ENCODE results near the gene GNB4. TPM values are rescaled to one million over a fixed set of nuclear protein-coding genes. Genes with fewer than 3 reads are reported as not detected.

Gene GNB4
- total and polyA plus RNA-seq, 2 donors (not counting 3 experiments of a cell fraction or from before 2014, with no cell fraction given) = 30.3 to 62.6 TPM

- no TSS peak for BruUV-seq (replicated peaks)
- dilution Hi-C loops (cut with MboI; ENCODE audit: extremely low pct_ligation_motif_present, low sequenced_read_pairs) (no loop called here), intact Hi-C loops (cut with micrococcal nuclease) (loop anchor here (2.0 to 5.0 kb wide), 3 partner anchors 103 to 302 kb away; partner anchors contain the start of genes MFN1, PIK3CA and ZNF639)
- DNase-seq (ENCODE audit: low read depth, low spot score) (no peak), FAIRE-seq (no peak)
- peak overlapping the region; percentile 98 for H3K4me2 ChIP-seq (ENCODE audit: insufficient read depth, low read length)
- peaks cover 29% of the 10 kb centered on the region for H3K4me1 ChIP-seq (ENCODE audit: control insufficient read depth, extremely low read depth, insufficient read depth, low read length)
- peaks cover 0 to 3% of the 10 kb centered on the region in 2 experiments for H3K36me3 ChIP-seq (ENCODE audit: control insufficient read depth in 2 of 2, extremely low read depth in 1 of 2, insufficient read depth in 2 of 2, low read length in 2 of 2)
- CTCF ChIA-PET = interaction anchor here (1.9 to 2.5 kb wide), 2 partner anchors 10 to 12 kb away, joined by 7 to 8 read pairs; no protein-coding TSS in a partner anchor
- no peak overlapping the region for H2AFZ ChIP-seq (ENCODE audit: low read depth, low read length)
- no peaks in the 10 kb centered on the region for H3K9me1 ChIP-seq (replicated peaks; ENCODE audit: control insufficient read depth, extremely low read depth, insufficient read depth, low read length)
- no peaks in the 10 kb centered on the region for H3K27me3 ChIP-seq (ENCODE audit: control insufficient read depth in 2 of 2, insufficient read depth in 2 of 2, low read length in 2 of 2)
- peak overlapping the region; percentile 95 for H3K27ac ChIP-seq (ENCODE audit: insufficient read depth, low read depth, low read length)
- TF ChIP-seq FOS (IDR thresholded peaks at IDR 0.05; ENCODE audit: borderline replicate concordance, insufficient read depth, low read length) (no peak), MYC (IDR thresholded peaks at IDR 0.05; ENCODE audit: low read depth, low read length) (no peak), POLR2A (IDR thresholded peaks at IDR 0.05; ENCODE audit: low read depth, low read length) (no peak), POLR2AphosphoS5 (IDR thresholded peaks at IDR 0.05; ENCODE audit: insufficient read depth, low read depth, low read length) (no peak)
- TF ChIP-seq, protein P1, sequence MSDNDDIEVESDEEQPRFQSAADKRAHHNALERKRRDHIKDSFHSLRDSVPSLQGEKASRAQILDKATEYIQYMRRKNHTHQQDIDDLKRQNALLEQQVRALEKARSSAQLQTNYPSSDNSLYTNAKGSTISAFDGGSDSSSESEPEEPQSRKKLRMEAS (IDR thresholded peaks at IDR 0.05; ENCODE audit: insufficient read depth, insufficient read length) = no peak
- no peaks in the 10 kb centered on the region for H3K9me3 ChIP-seq (replicated peaks; ENCODE audit: control insufficient read depth, insufficient read depth, low read length)
- peak overlapping the region; percentile 93 for H3K9ac ChIP-seq (replicated peaks; ENCODE audit: extremely low read depth, insufficient read depth, low read length)
- peak overlapping the region; percentile 43 to 93 (median 92) for H3K4me3 ChIP-seq (replicated peaks in 1 of 3; ENCODE audit: insufficient read depth in 1 of 3, low read depth in 1 of 3, low read length in 3 of 3)
- H4K20me1 ChIP-seq (replicated peaks; ENCODE audit: control insufficient read depth, extremely low read depth, insufficient read depth, low read length) = no peaks in the 10 kb centered on the region
- POLR2A ChIA-PET = interaction anchor here (0.6 kb wide), 1 partner anchor 316 kb away, joined by 4 read pairs; no protein-coding TSS in a partner anchor
- H3K79me2 ChIP-seq (ENCODE audit: control insufficient read depth, insufficient read depth, low read length) = peaks cover 63% of the 10 kb centered on the region
Observed at GRCh38 chr3:179449636-179450035, 1.6 kb downstream of the GNB4 start.

DNA sequence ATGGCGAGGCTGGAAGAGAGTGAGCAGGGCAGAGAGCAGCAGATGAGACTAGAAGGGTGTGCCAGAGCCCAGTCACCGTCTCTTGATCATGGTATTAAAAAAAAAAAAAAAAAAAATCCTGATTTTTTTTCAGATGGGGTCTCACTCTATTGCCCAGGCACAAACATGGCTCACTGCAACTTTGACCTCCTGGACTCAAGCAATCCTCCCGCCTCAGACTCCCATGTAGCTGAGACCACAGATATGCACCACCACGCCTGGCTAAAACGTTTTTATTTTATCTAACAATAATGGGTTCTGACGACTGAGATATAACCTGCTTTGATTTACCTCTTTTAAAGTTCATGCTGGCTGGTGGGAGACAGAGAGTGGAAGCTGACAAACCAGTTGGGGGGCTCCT is 4.0 kb downstream of the GNB4 start:
- intact Hi-C loops (cut with micrococcal nuclease) (no loop called here), dilution Hi-C loops (cut with MboI; ENCODE audit: extremely low pct_ligation_motif_present, low sequenced_read_pairs) (no loop called here)
- ChIA-PET POLR2A (interaction anchor here (0.9 kb wide), 1 partner anchor 111 kb away, joined by 3 read pairs; no protein-coding TSS in a partner anchor), CTCF (interaction anchor here (0.7 to 3.7 kb wide), 14 partner anchors 13 to 115 kb away, joined by 3 to 57 read pairs (median 6); partner anchors contain the start of gene ACTL6A)
- H3K9me1 ChIP-seq (replicated peaks; ENCODE audit: control insufficient read depth, extremely low read depth, insufficient read depth, low read length) = no peaks in the 10 kb centered on the region
- H3K9me3 ChIP-seq (replicated peaks; ENCODE audit: control insufficient read depth, insufficient read depth, low read length) = no peaks in the 10 kb centered on the region
- no peak overlapping the region for H3K4me3 ChIP-seq (replicated peaks in 1 of 3; ENCODE audit: insufficient read depth in 1 of 3, low read depth in 1 of 3, low read length in 3 of 3)
- H2AFZ ChIP-seq (ENCODE audit: low read depth, low read length) = no peak overlapping the region
- TF ChIP-seq POLR2A (IDR thresholded peaks at IDR 0.05; ENCODE audit: low read depth, low read length) (no peak), GATA2 (IDR thresholded peaks at IDR 0.05; ENCODE audit: insufficient read depth, insufficient read length, low read depth, low read length) (no peak), EZH2 (IDR thresholded peaks at IDR 0.05; ENCODE audit: borderline replicate concordance, low read depth, low read length, severe bottlenecking) (no peak)
- no peak for DNase-seq (ENCODE audit: low read depth, low spot score)
- no peak for FAIRE-seq
- no peaks in the 10 kb centered on the region for H3K27me3 ChIP-seq (ENCODE audit: control insufficient read depth in 2 of 2, insufficient read depth in 2 of 2, low read length in 2 of 2)
- peaks cover 0 to 5% of the 10 kb centered on the region in 2 experiments for H3K36me3 ChIP-seq (ENCODE audit: control insufficient read depth in 2 of 2, extremely low read depth in 1 of 2, insufficient read depth in 2 of 2, low read length in 2 of 2)
- H3K9ac ChIP-seq (replicated peaks; ENCODE audit: extremely low read depth, insufficient read depth, low read length) = no peak overlapping the region
- BruUV-seq (replicated peaks) = no TSS peak
- H4K20me1 ChIP-seq (replicated peaks; ENCODE audit: control insufficient read depth, extremely low read depth, insufficient read depth, low read length) = no peaks in the 10 kb centered on the region
- no peak overlapping the region for H3K4me2 ChIP-seq (ENCODE audit: insufficient read depth, low read length)
- H3K27ac ChIP-seq (ENCODE audit: insufficient read depth, low read depth, low read length) = no peak overlapping the region
- peaks cover 87% of the 10 kb centered on the region for H3K79me2 ChIP-seq (ENCODE audit: control insufficient read depth, insufficient read depth, low read length)
- H3K4me1 ChIP-seq (ENCODE audit: control insufficient read depth, extremely low read depth, insufficient read depth, low read length) = peaks cover 24% of the 10 kb centered on the region

All from endothelial cell of umbilical vein (primary cell).